Activated CD8-positive, alpha-beta T cell treated with anti-CD3 and anti-CD28 coated beads for 36 hours (primary cell): ENCODE results near the gene RCAN1. TPM values are rescaled to one million over a fixed set of nuclear protein-coding genes. Genes with fewer than 3 reads are reported as not detected.

Experiments
- ATAC-seq: fragments of 200-7000 bp; cut with Tn5 transposase; one replicate; pipeline ENCODE4 v1.10.0; 2021; ENCODE audit warnings: mild to moderate bottlenecking, moderate library complexity
- CTCF ChIA-PET: fragments of 350-600 bp; sonication (Branson Sonifier 250); formaldehyde crosslinking; loops from one replicate; lab custom pipeline; 2021; ENCODE audit warnings: antibody characterized with exemption; lab: Charles Lee
- POLR2A ChIA-PET: fragments of 350-600 bp; sonication (Branson Sonifier 250); formaldehyde crosslinking; loops from one replicate; lab custom pipeline; 2021; ENCODE audit warnings: antibody characterized with exemption; lab: Charles Lee
- DNase-seq: peaks from one replicate; pipeline ENCODE4 v3.0.0-alpha.2; 2020
- H3K27ac Mint-ChIP-seq: one replicate; pipeline ENCODE4 v1.8.0; 2021; ENCODE audit warnings: mild to moderate bottlenecking, mixed read lengths
- H3K27me3 Mint-ChIP-seq: one replicate; pipeline ENCODE4 v1.8.0; 2021; ENCODE audit warnings: mixed read lengths
- H3K36me3 Mint-ChIP-seq: one replicate; pipeline ENCODE4 v1.8.0; 2021; ENCODE audit warnings: low read depth, mixed read lengths
- H3K4me1 Mint-ChIP-seq: one replicate; pipeline ENCODE4 v1.8.0; 2021; ENCODE audit warnings: low read depth, mixed read lengths
- H3K4me3 Mint-ChIP-seq: one replicate; pipeline ENCODE4 v1.8.0; 2021; ENCODE audit warnings: mild to moderate bottlenecking, moderate library complexity, mixed read lengths
- H3K9me3 Mint-ChIP-seq: one replicate; pipeline ENCODE4 v1.8.0; 2021; ENCODE audit warnings: mixed read lengths
- intact Hi-C: fragments of 100-400 bp; cut with micrococcal nuclease; formaldehyde crosslinking; loops from one replicate; pipeline ENCODE4 v1.10.0; 2022
- total RNA-seq, 2 experiments: library from RNA; stranded (reverse); gene quantifications; one replicate each; pipeline ENCODE4 v1.2.3, GENCODE V29; 2021
- TF ChIP-seq, protein P1 (sequence below): fragments of 200-600 bp; IDR thresholded peaks from one replicate; pipeline ENCODE4 v1.8.0; 2022; ENCODE audit warnings: antibody characterized with exemption, mild to moderate bottlenecking

Gene RCAN1
- total RNA-seq, 2 experiments from 2014 or later, result 6.1 to 7.8 TPM

DNA sequence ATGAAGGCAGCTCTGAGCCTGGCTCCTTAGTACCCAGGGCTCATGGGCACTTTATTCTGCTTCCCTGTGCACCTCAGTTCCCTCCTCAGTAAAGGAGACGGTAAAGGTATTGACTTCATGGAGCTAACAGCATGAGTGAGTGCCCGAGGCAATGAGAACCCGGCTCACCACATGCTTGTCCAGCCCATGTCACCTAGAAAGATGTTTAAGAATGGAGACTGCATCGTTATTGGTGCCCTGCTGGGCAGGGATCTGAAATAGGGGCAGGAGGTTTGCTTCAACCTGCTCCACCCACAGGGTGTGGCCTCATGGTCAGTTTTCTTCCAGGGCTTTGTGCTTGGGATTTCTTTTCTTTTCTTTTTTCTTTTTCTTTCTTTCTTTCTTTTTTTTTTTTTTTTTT, 95.9 kb downstream of the RCAN1 start:
- Mint-ChIP-seq H3K9me3 (no peaks in the 10 kb centered on the region), H3K27ac (no peak overlapping the region), H3K36me3 (peaks cover 9% of the 10 kb centered on the region), H3K4me1 (peaks cover 21% of the 10 kb centered on the region), H3K27me3 (no peaks in the 10 kb centered on the region), H3K4me3 (no peak overlapping the region)
- TF ChIP-seq, protein P1, sequence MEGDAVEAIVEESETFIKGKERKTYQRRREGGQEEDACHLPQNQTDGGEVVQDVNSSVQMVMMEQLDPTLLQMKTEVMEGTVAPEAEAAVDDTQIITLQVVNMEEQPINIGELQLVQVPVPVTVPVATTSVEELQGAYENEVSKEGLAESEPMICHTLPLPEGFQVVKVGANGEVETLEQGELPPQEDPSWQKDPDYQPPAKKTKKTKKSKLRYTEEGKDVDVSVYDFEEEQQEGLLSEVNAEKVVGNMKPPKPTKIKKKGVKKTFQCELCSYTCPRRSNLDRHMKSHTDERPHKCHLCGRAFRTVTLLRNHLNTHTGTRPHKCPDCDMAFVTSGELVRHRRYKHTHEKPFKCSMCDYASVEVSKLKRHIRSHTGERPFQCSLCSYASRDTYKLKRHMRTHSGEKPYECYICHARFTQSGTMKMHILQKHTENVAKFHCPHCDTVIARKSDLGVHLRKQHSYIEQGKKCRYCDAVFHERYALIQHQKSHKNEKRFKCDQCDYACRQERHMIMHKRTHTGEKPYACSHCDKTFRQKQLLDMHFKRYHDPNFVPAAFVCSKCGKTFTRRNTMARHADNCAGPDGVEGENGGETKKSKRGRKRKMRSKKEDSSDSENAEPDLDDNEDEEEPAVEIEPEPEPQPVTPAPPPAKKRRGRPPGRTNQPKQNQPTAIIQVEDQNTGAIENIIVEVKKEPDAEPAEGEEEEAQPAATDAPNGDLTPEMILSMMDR, result no peak
- DNase-seq, result no peak
- intact Hi-C loops, result no loop called here
- ChIA-PET CTCF (no interaction called here), POLR2A (no interaction called here)
- ATAC-seq, result no peak

DNA sequence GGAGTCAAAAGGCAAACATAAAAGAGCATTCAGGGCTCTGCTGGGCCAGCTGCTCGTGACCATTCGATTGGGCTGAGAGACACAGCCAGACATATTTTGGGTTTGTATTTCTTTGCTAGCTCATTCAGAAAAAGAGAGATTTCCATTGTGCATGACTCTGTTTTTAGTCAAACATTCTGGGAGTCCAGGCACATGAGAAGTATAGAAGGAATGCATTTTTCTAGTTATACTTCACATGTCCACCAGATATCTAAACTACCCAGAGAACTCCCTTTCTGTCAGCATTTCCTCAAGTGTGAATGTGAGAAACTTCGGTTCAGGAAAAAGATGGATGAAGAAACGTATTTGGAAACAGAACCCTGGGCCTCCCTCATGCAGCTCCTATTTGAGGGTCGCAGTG, 96.6 kb downstream of the RCAN1 start:
- DNase-seq (no peak), ATAC-seq (no peak)
- Mint-ChIP-seq H3K36me3 (peaks cover 9% of the 10 kb centered on the region), H3K27ac (no peak overlapping the region), H3K27me3 (no peaks in the 10 kb centered on the region), H3K4me3 (no peak overlapping the region), H3K9me3 (no peaks in the 10 kb centered on the region), H3K4me1 (peaks cover 21% of the 10 kb centered on the region)
- TF ChIP-seq, protein P1, result no peak
- intact Hi-C loops, result no loop called here
- POLR2A ChIA-PET, result no interaction called here
- CTCF ChIA-PET, result interaction anchor here (1.7 kb wide), 1 partner anchor 113 kb away, joined by 7 read pairs; no protein-coding TSS in a partner anchor

DNA sequence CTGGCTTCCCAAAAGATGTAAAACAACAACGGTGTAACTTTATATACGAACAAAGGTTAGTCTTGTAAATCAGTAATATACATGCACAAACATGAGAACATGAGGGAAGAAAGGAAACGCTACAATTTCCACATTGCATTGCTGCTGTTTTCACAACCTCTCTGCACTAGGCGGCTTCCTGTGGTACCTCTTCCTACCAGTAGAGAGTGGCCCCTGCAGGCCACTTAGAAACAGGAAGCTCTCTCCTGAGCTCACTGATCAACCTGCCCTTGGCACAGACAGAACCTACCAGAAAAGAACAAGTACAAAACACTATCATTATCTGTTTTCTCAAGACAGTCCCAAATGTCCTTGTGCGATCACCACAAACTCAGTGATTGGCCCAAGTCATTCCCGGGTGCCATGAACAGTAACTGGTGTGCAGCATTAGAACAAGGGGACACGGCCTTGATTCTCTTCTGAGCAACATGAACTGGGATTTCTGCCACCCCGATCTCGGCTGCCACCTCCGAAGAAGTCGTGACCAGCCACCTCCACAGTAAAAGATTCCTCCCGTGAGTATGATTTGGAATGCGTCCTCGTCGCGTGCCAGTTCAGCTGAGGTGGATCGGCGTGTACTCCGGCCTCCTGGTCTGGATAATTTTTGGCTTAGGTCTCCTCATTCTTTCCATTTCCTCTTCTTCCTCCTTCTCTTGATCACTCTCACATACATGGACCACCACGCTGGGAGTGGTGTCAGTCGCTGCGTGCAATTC, 97.2 kb downstream of the RCAN1 start:
- H3K4me1 Mint-ChIP-seq, result peaks cover 21% of the 10 kb centered on the region
- DNase-seq, result peak; percentile 57
- intact Hi-C loops, result no loop called here
- POLR2A ChIA-PET, result interaction anchor here (1.4 kb wide), 1 partner anchor 9 kb away, joined by 3 read pairs; no protein-coding TSS in a partner anchor
- no peak overlapping the region for H3K4me3 Mint-ChIP-seq
- H3K36me3 Mint-ChIP-seq, result peaks cover 9% of the 10 kb centered on the region
- no peaks in the 10 kb centered on the region for H3K27me3 Mint-ChIP-seq
- ATAC-seq, result peak; percentile 88
- TF ChIP-seq, protein P1, result peak; percentile 17
- H3K9me3 Mint-ChIP-seq, result no peaks in the 10 kb centered on the region
- CTCF ChIA-PET, result interaction anchor here (1.0 to 1.7 kb wide), 4 partner anchors 85 to 155 kb away, joined by 4 to 7 read pairs (median 4); no protein-coding TSS in a partner anchor
- no peak overlapping the region for H3K27ac Mint-ChIP-seq

DNA sequence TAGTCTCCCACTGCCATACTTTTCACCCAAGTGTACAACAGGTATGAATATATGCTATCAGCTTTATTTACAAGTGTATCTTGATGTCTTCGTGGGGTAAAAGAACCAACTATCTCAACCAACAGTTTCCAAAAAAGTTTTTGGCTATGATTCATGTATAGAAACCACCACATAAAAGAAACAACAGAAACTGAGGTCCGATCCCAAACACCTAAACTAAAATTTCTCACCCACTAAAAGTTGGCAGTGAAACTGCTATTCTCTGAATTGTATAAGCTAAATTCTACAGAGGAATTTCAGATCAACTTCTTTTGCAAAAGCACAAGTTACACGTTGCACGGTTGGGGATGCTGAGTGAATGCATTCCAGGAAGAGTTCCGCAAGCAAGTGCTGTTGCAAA, 97.9 kb downstream of the RCAN1 start:
- no peaks in the 10 kb centered on the region for H3K27me3 Mint-ChIP-seq
- H3K27ac Mint-ChIP-seq, result no peak overlapping the region
- H3K4me1 Mint-ChIP-seq, result peaks cover 19% of the 10 kb centered on the region
- no peak overlapping the region for H3K4me3 Mint-ChIP-seq
- TF ChIP-seq, protein P1, result no peak
- peaks cover 9% of the 10 kb centered on the region for H3K36me3 Mint-ChIP-seq
- intact Hi-C loops, result no loop called here
- peak; percentile 55 for ATAC-seq
- H3K9me3 Mint-ChIP-seq, result no peaks in the 10 kb centered on the region
- ChIA-PET POLR2A (interaction anchor here (1.4 kb wide), 1 partner anchor 9 kb away, joined by 3 read pairs; no protein-coding TSS in a partner anchor), CTCF (interaction anchor here (1.0 to 1.7 kb wide), 4 partner anchors 86 to 155 kb away, joined by 4 to 7 read pairs (median 4); no protein-coding TSS in a partner anchor)
- DNase-seq, result no peak

DNA sequence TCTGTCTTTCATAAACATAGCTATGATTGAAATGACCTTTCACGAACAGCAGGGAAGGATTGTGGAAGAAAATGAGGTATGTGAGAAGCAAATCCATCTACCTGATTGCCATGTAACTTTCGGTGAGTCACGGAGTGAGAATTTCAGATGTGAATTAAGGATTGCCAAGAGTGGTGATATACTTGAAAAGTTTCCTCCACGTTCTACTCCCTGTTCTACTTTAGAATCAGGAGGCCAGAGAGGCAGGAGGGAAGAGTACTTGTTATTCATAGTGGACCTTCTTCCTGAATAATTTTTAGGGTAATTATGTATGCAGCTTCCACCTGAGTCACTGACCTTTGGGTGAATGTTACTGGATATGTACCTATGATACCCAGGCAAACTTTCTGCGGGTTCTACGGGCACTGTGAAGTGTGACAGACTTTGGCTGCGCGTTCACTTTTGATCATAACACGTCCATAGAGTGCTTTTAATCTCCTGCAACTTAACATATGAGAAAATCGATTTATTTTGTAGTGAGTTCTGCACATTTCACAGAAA, 100.3 kb downstream of the RCAN1 start:
- ATAC-seq, result no peak
- ChIA-PET CTCF (interaction anchor here (1.4 kb wide), 1 partner anchor 88 kb away, joined by 5 read pairs; no protein-coding TSS in a partner anchor), POLR2A (interaction anchor here (0.6 kb wide), 1 partner anchor 108 kb away, joined by 3 read pairs; no protein-coding TSS in a partner anchor)
- Mint-ChIP-seq H3K27me3 (peaks cover 2% of the 10 kb centered on the region), H3K4me3 (no peak overlapping the region), H3K9me3 (no peaks in the 10 kb centered on the region), H3K36me3 (peaks cover 7% of the 10 kb centered on the region), H3K4me1 (peaks cover 18% of the 10 kb centered on the region), H3K27ac (no peak overlapping the region)
- intact Hi-C loops, result no loop called here
- no peak for DNase-seq
- TF ChIP-seq, protein P1, result no peak
